ENCODE data around the gene SEZ6L2.
A peak's percentile ranks its signal among the peaks of the same experiment; 100 is the strongest.
"Not testable (repeated sequence)": the region's sequence is repeated elsewhere in the genome, so short reads cannot be mapped to it uniquely, and the experiment has no call there.

SEZ6L2 gene

GRCh38 chr16:29909851-29910250 lies 10.5 kb upstream of the SEZ6L2 start:
- DNase-seq (ENCODE audit: low spot score) = not testable (repeated sequence)

DNA sequence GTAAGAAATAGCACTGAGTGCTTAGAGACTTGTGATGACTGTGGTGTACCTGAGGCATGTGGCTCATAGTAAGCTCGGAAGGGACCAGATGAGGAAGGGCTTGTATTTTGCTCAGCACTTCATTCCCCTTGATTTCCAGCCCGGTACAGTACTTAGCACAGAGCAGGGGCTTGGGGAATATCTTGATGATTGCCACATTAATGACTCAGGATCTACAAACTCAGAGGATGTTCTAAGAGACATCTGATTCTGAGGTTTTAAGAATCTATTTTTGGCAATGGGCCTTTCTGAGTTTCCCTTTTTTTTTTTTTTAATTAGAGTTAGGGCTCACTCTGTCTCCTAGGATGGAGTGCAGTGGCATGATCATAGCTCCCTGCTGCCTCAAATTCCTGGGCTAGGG lies 10.0 kb upstream of the SEZ6L2 start:
- DNase-seq (ENCODE audit: low spot score) = no peak

DNA sequence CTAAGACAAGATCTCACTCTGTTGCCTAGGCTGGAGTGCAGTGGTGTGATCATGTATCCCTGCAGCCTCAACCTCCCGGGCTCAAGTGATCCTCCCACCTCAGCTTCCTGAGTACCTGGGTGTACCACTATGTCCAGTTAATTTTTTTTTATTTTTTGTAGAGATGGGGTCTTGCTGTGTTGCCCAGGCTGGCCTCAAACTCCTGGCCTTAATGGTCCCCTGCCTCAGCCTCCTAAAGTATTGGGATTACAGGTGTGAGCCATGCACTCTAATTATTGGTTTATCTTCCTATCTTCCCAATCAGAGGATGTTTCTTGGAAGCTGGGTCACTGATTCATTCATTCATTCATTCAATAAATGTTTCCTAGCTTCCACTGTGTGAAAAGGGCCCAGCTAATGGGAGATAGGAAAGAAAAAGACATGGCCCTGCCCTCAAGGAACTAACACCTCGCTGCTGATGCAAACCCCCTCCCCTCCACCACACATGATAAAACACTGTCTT lies 9.4 kb upstream of the SEZ6L2 start:
- no peak for DNase-seq (ENCODE audit: low spot score)

DNA sequence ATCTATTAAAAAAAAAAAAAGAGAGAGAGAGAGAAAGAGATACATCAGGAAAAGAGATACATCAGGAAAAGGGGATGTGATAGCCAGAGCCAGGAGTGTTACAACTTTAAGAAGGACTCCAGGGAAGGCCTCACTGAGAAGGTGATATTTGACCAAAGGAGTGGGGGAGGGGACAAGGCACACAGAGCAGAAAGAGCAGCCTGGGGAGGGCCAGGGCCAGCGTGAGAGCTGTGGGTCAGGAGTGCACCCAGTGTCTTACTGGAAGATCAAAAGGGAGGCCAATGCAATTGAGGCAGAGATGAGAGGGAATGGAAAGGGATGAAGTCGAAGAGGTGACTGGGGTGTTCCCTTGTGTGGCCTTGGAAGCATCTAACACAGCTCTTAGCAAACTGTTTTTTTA lies 8.6 kb upstream of the SEZ6L2 start:
- DNase-seq (ENCODE audit: low spot score) = no peak

DNA sequence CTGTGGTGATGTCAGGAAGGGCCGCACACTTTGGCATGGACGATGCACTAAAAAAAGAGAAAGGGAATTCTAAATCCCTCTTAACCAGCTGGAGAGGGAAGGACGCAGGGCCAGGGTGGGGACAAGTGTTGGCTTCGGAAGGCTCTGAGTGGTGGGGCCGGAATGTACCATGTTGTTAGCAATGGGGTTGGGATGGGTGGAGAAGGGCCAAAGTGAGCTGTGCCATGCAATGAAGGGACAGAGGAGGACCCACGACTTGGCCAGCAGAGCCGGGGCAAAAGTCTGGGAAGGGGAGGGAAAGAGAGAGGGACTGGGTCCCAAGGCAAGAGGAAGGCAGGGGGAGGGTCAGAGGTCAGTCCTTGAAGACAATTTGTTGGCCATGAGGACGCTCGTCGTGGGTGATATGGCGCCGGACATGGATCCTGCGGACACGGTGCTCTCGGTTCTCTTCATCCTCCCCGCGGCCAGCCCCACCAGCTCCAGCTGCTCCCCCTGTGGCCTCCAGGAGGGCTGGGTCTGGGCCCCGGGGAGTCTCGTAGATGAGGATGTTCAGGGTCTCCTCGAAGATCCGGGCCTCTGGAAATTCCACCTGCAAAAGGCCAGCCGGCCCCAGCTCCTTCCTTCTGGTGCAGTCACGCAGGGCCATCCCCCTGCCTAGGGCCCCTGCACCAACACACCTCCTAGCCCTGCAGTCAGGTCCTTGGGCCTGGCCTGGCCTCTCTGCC lies 7.3 kb upstream of the SEZ6L2 start:
- no peak for DNase-seq (ENCODE audit: low spot score)

- DNase-seq (ENCODE audit: low spot score) = no peak
Observed at GRCh38 chr16:29905668-29906067, 6.3 kb upstream of the SEZ6L2 start.

DNA sequence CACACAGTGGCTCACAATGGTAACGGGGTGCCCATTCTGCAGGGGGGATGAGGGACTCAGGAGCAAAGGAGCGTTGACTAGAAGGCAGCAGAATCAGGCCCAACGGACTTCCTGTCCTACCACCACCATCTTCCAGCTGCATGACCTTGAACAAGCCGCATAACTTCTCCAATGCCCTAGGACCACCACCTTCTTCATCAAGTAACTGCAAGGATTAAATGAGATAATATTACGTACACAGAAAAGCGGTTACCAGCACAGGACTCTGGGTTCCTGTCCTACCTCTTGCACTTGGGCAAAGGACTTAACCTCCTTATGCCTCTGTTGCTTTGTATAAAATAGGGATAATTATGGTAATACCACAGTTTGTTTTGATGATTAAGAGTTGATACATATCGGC lies 5.6 kb upstream of the SEZ6L2 start:
- DNase-seq (ENCODE audit: low spot score) = no peak

GRCh38 chr16:29903590-29903989 lies 4.2 kb upstream of the SEZ6L2 start:
- no peak for DNase-seq (ENCODE audit: low spot score)

DNA sequence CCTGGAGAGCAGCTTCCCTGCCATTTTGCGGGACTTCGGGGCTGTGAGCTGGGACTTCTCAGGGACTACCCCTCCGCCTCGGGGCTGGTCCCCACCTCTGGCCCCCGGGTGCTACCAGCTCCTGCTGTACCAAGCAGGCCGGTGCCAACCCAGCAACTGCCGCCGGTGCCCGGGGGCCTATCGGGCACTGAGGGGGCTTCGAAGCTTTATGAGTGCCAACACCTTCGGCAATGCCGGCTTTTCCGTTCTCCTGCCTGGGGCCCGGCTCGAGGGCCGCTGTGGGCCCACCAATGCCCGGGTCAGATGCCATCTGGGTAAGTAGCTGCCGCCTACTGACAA lies 2.2 kb upstream of the SEZ6L2 start:
- DNase-seq (ENCODE audit: low spot score) = no peak

DNA sequence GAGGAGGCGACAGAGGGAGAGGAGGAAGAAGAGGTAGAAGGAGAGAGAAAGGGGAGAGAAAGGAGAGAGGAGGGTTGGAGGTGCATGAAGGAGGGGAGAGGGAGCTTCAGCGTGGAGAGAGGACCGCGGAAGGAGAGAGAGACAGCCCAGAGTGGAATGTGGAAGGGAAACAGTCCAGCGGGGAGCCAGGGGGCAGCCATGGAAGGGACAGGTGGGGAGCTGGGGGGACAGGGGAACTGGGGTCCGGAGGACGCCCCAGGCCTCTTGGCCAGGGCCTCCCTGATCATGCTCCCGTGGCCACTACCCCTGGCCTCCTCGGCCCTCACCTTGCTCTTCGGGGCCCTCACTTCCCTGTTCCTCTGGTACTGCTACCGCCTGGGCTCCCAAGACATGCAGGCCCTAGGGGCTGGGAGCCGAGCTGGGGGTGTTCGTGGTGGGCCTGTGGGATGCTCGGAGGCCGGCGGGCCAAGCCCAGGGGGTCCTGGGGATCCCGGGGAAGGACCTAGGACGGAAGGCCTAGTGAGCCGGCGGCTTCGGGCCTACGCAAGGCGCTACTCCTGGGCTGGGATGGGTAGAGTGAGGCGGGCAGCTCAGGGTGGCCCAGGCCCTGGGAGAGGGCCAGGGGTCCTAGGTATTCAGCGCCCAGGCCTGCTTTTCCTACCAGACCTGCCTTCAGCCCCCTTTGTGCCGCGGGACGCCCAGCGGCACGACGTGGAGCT lies 1.7 kb upstream of the SEZ6L2 start:
- no peak for DNase-seq (ENCODE audit: low spot score)

GRCh38 chr16:29900102-29900887 lies 945 bp upstream of the SEZ6L2 start, which contains the start of gene ASPHD1:
TSS of gene ASPHD1 (plus strand) at chr16:29900488. CDS start at chr16:29900972, 484 bp downstream.
- peak; percentile 89 for DNase-seq (ENCODE audit: low spot score)

GRCh38 chr16:29898804-29899515 lies 390 bp downstream of the SEZ6L2 start:
- DNase-seq (ENCODE audit: low spot score) = no peak

DNA sequence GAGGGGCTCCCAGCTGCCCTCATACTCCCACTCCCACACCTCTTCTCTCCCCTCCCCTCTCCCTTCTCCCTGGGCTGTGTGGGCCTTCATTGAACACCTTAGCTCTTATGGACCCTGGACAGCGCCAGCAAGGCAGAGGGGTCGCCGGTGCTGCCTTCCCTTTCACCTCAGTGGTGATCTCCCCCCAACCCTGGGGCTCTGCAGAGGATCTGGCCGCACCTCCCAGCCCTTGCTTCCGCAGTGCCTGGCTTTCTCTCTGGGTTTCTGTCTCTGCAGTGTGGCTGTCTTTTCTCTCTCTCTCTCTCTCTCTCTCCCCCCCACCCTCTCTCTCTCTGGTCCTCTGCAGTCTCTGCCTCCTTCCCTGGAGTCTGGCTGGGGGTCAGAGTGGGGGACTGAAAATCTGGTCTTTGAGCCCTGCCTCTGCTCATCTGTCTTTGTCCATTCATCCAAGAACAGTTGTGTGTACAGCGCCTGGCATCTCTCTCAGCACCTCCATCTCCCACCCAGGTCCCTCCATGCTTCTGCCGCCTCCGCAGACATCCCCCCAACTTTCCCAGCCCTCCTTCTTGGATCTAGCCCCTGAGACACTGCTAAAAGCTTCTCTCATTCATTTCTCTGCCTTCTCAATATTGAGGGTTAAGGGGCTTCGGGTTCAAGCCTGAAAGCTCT lies 1.1 kb downstream of the SEZ6L2 start:
- no peak for DNase-seq (ENCODE audit: low spot score)

DNA sequence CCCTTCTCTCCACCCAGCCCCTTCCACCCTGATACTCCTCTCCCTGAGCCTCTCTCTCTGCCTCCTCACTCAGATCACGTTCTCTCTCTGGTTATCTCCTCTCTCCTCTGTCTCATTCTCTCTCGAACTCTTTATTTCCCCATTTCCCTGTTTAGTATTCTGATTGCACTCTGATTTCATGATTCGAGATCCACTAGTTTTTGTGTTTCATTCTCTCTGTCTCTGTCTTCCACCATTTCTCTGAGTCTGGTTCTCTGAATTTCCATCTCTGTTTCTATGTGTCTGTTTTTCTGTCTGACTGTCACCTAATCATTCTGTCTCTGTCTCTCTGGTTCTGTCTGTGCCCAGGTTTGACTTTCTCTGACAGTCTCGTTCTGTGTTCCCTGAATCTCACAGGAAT lies 2.0 kb downstream of the SEZ6L2 start:
- DNase-seq (ENCODE audit: low spot score) = no peak

DNA sequence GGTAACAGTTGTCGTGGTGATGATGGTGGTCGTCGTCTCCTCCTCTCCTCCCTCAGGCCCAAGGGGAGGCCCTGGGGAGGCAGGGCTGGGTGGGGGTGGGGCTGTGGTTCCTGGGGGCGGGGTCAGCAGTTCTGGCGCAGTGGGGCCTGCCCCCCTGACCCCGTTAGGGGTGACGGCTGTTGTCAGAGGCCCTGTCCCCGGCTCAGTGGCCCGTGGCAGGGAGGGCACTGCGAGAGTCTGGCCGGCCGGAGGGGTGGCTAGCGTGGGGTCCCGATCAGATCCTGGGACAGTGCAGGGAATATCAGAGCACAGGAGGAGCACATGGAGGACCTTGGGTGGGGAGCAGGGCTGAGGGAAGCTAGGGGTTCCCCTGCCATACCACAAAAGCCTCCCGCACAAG lies 2.5 kb downstream of the SEZ6L2 start:
- no peak for DNase-seq (ENCODE audit: low spot score)

DNA sequence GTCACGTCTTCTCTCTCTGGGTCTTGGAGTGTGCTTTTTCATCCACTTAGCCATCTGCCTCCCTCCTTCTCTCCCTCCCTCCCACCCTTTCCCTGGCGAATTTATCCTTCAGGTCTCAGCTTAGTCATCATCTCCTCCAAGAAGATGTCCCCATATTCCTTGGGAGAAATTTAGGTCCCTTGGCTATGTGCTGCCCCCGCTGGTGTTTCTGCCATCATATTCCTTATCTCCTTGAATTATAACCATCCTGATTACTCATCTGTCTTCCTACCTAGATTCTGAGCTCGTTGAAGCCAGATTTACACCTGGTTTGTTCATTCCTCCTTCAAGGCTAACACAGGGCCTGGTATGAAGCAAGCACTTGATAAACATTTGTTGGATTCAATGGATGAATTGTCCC lies 5.0 kb downstream of the SEZ6L2 start:
- DNase-seq (ENCODE audit: low spot score) = no peak

GRCh38 chr16:29893553-29893952 lies 5.8 kb downstream of the SEZ6L2 start:
- no peak for DNase-seq (ENCODE audit: low spot score)

DNA sequence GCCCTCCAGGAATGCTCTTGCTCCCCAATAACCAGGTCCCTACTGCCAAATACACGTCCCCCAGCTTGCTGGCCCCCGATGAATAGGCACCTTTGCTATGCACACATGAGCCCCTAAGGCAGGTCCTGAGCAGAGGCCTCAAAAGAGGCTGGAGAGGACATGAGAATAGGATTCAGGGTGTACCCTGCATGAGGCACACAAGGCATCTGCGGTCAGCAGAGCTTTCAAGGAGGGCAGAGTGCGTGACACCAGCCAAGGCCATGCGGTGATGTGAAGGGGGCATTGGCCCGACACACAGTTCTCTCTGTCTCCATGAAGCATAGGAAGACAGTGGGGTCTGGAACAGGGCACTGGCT lies 6.9 kb downstream of the SEZ6L2 start:
- no peak for DNase-seq (ENCODE audit: low spot score)

- DNase-seq (ENCODE audit: low spot score) = no peak
Observed at GRCh38 chr16:29891525-29892457, 7.6 kb downstream of the SEZ6L2 start.

GRCh38 chr16:29889372-29889771 lies 10.0 kb downstream of the SEZ6L2 start:
- not testable (repeated sequence) for DNase-seq (ENCODE audit: low spot score)

- no peak for DNase-seq (ENCODE audit: low spot score)
Observed at GRCh38 chr16:29883987-29884386, 15.4 kb downstream of the SEZ6L2 start.

Measured in pons (tissue), 1 donor.